Measurements from ENCODE around the gene CLASP1. TPM values are rescaled to one million over a fixed set of nuclear protein-coding genes. Genes with fewer than 3 reads are reported as not detected.

The CLASP1 gene
- total RNA-seq, 2 donors from 2014 or later, result 95.1 to 121 TPM

GRCh38 chr2:121534007-121534406 lies 115.3 kb downstream of the CLASP1 start:
- H3K4me1 Mint-ChIP-seq (ENCODE audit: low read depth), result peaks cover 39% of the 10 kb centered on the region
- no peaks in the 10 kb centered on the region for H3K36me3 Mint-ChIP-seq (ENCODE audit: insufficient read depth in 2 of 2)
- H3K4me3 Mint-ChIP-seq, result no peak overlapping the region
- H3K27ac Mint-ChIP-seq, result peak overlapping the region; percentile 91
- H3K9me3 Mint-ChIP-seq, result no peaks in the 10 kb centered on the region
- DNase-seq (no peak), ATAC-seq (replicated peaks in 1 of 2) (no peak)
- H3K27me3 Mint-ChIP-seq (ENCODE audit: low read depth), result no peaks in the 10 kb centered on the region

- H3K36me3 Mint-ChIP-seq (ENCODE audit: insufficient read depth in 2 of 2), result peaks cover 4 to 6% of the 10 kb centered on the region in 2 donors
- no peak overlapping the region for H3K27ac Mint-ChIP-seq
- ATAC-seq (replicated peaks in 1 of 2), result no peak
- peaks cover 50% of the 10 kb centered on the region for H3K4me1 Mint-ChIP-seq (ENCODE audit: low read depth)
- no peaks in the 10 kb centered on the region for H3K9me3 Mint-ChIP-seq
- no peak overlapping the region for H3K4me3 Mint-ChIP-seq
- H3K27me3 Mint-ChIP-seq (ENCODE audit: low read depth), result no peaks in the 10 kb centered on the region
- DNase-seq, result no peak
Measured at GRCh38 chr2:121532894-121533293, 116.4 kb downstream of the CLASP1 start.

GRCh38 chr2:121532347-121532766 lies 116.9 kb downstream of the CLASP1 start:
- Mint-ChIP-seq H3K4me3 (peak overlapping the region; percentile 29 to 54), H3K27ac (no peak overlapping the region)

GRCh38 chr2:121530212-121530705 lies 119.0 kb downstream of the CLASP1 start:
- ATAC-seq (replicated peaks in 1 of 2) (peak; percentile 55 to 61), DNase-seq (peak; percentile 83)
- H3K4me3 Mint-ChIP-seq, result peak overlapping the region; percentile 87 to 89
- H3K27me3 Mint-ChIP-seq (ENCODE audit: low read depth), result no peaks in the 10 kb centered on the region
- H3K36me3 Mint-ChIP-seq (ENCODE audit: insufficient read depth in 2 of 2), result peaks cover 11 to 14% of the 10 kb centered on the region in 2 donors
- peak overlapping the region; percentile 94 for H3K27ac Mint-ChIP-seq
- H3K9me3 Mint-ChIP-seq, result no peaks in the 10 kb centered on the region
- H3K4me1 Mint-ChIP-seq (ENCODE audit: low read depth), result peaks cover 61% of the 10 kb centered on the region

More at GRCh38 chr2:121532347-121532766, 116.9 kb downstream of the CLASP1 start:
- H3K4me1 Mint-ChIP-seq (ENCODE audit: low read depth), result peaks cover 50% of the 10 kb centered on the region
- H3K36me3 Mint-ChIP-seq (ENCODE audit: insufficient read depth in 2 of 2), result peaks cover 4 to 12% of the 10 kb centered on the region in 2 donors
- no peaks in the 10 kb centered on the region for H3K27me3 Mint-ChIP-seq (ENCODE audit: low read depth)
- DNase-seq, result no peak
- H3K9me3 Mint-ChIP-seq, result no peaks in the 10 kb centered on the region
- no peak for ATAC-seq (replicated peaks in 1 of 2)

- no peak for ATAC-seq (replicated peaks in 1 of 2)
- Mint-ChIP-seq H3K4me1 (ENCODE audit: low read depth) (peaks cover 61% of the 10 kb centered on the region), H3K9me3 (no peaks in the 10 kb centered on the region), H3K27ac (peak overlapping the region; percentile 98), H3K27me3 (ENCODE audit: low read depth) (no peaks in the 10 kb centered on the region), H3K4me3 (peak overlapping the region; percentile 87 to 89), H3K36me3 (ENCODE audit: insufficient read depth in 2 of 2) (peaks cover 12 to 14% of the 10 kb centered on the region in 2 donors)
- peak in 1 of 2 donors; percentile 27 for DNase-seq
Measured at GRCh38 chr2:121529439-121530211, 119.6 kb downstream of the CLASP1 start.

GRCh38 chr2:121527009-121527682 lies 122.1 kb downstream of the CLASP1 start:
- ATAC-seq (replicated peaks in 1 of 2), result peak; percentile 9 to 27
- no peaks in the 10 kb centered on the region for H3K9me3 Mint-ChIP-seq
- H3K27me3 Mint-ChIP-seq (ENCODE audit: low read depth), result no peaks in the 10 kb centered on the region
- peaks cover 12 to 16% of the 10 kb centered on the region in 2 donors for H3K36me3 Mint-ChIP-seq (ENCODE audit: insufficient read depth in 2 of 2)
- DNase-seq, result peak; percentile 39 to 45
- peak overlapping the region; percentile 87 to 89 for H3K4me3 Mint-ChIP-seq
- peak overlapping the region; percentile 98 for H3K27ac Mint-ChIP-seq
- H3K4me1 Mint-ChIP-seq (ENCODE audit: low read depth), result peaks cover 53% of the 10 kb centered on the region

- Mint-ChIP-seq H3K4me3 (no peak overlapping the region), H3K27me3 (ENCODE audit: low read depth) (no peaks in the 10 kb centered on the region), H3K9me3 (no peaks in the 10 kb centered on the region), H3K36me3 (ENCODE audit: insufficient read depth in 2 of 2) (peaks cover 14 to 22% of the 10 kb centered on the region in 2 donors), H3K4me1 (ENCODE audit: low read depth) (peaks cover 41% of the 10 kb centered on the region), H3K27ac (no peak overlapping the region)
- DNase-seq (no peak), ATAC-seq (replicated peaks in 1 of 2) (no peak)
Measured at GRCh38 chr2:121524685-121525425, 124.4 kb downstream of the CLASP1 start.

- H3K9me3 Mint-ChIP-seq, result no peaks in the 10 kb centered on the region
- DNase-seq, result no peak
- ATAC-seq (replicated peaks in 1 of 2), result no peak
Measured at GRCh38 chr2:121521359-121521758, 127.9 kb downstream of the CLASP1 start.

GRCh38 chr2:121520641-121520994 lies 128.6 kb downstream of the CLASP1 start:
- Mint-ChIP-seq H3K9me3 (no peaks in the 10 kb centered on the region), H3K36me3 (ENCODE audit: insufficient read depth in 2 of 2) (peaks cover 9 to 17% of the 10 kb centered on the region in 2 donors)
- no peak for ATAC-seq (replicated peaks in 1 of 2)

More at GRCh38 chr2:121521359-121521758, 127.9 kb downstream of the CLASP1 start:
- Mint-ChIP-seq H3K4me1 (ENCODE audit: low read depth) (peaks cover 8% of the 10 kb centered on the region), H3K27ac (no peak overlapping the region), H3K27me3 (ENCODE audit: low read depth) (no peaks in the 10 kb centered on the region), H3K36me3 (ENCODE audit: insufficient read depth in 2 of 2) (peaks cover 7 to 12% of the 10 kb centered on the region in 2 donors), H3K4me3 (no peak overlapping the region)

GRCh38 chr2:121519732-121520640 lies 129.3 kb downstream of the CLASP1 start:
- Mint-ChIP-seq H3K36me3 (ENCODE audit: insufficient read depth in 2 of 2) (peaks cover 8 to 21% of the 10 kb centered on the region in 2 donors), H3K4me1 (ENCODE audit: low read depth) (no peaks in the 10 kb centered on the region), H3K4me3 (no peak overlapping the region), H3K27ac (peak overlapping the region; percentile 44), H3K27me3 (ENCODE audit: low read depth) (no peaks in the 10 kb centered on the region), H3K9me3 (no peaks in the 10 kb centered on the region)
- ATAC-seq (replicated peaks in 1 of 2) (no peak), DNase-seq (no peak)

More at GRCh38 chr2:121520641-121520994, 128.6 kb downstream of the CLASP1 start:
- Mint-ChIP-seq H3K27ac (peak overlapping the region; percentile 44), H3K4me1 (ENCODE audit: low read depth) (peaks cover 1% of the 10 kb centered on the region), H3K27me3 (ENCODE audit: low read depth) (no peaks in the 10 kb centered on the region), H3K4me3 (no peak overlapping the region)
- DNase-seq, result no peak

GRCh38 chr2:121519153-121519552 lies 130.1 kb downstream of the CLASP1 start:
- no peaks in the 10 kb centered on the region for H3K27me3 Mint-ChIP-seq (ENCODE audit: low read depth)
- H3K27ac Mint-ChIP-seq, result peak overlapping the region; percentile 42
- peaks cover 11 to 27% of the 10 kb centered on the region in 2 donors for H3K36me3 Mint-ChIP-seq (ENCODE audit: insufficient read depth in 2 of 2)
- ATAC-seq (replicated peaks in 1 of 2) (no peak), DNase-seq (no peak)
- H3K4me3 Mint-ChIP-seq, result no peak overlapping the region
- peaks cover 7% of the 10 kb centered on the region for H3K4me1 Mint-ChIP-seq (ENCODE audit: low read depth)
- H3K9me3 Mint-ChIP-seq, result no peaks in the 10 kb centered on the region

Data from activated T-cell treated with anti-CD3 and anti-CD28 coated beads, Interleukin-2, amount 50 U/mL, for 72 hours (primary cell).